Ishikawa (cell line): Measurements from ENCODE around the gene C10orf95.

Experiments used
- EGR1 ChIP-seq: IDR thresholded peaks from 2 replicates; pipeline ENCODE4 v1.6.1; 2012
- RAD21 ChIP-seq: IDR thresholded peaks from 2 replicates; pipeline ENCODE4 v1.6.1; 2012; ENCODE audit warnings: low read depth
- TF ChIP-seq, protein P1 (sequence below): IDR thresholded peaks from 2 replicates; pipeline ENCODE4 v1.6.1; 2012

DNA sequence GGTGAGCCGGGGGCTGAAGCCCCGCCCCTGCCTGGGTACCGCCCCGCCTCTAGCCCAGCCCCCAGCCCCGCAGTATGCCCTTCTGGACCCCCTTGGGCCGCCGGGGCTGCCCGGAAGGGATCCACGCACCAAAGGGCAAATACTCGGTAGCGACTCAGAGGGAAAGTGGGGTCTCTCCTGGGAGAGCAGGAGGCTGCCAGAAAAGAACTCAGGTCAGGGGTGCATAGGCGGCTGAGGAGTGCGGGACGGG, 29.9 kb downstream of the C10orf95 start:
- TF ChIP-seq RAD21 (no peak), EGR1 (no peak)
- TF ChIP-seq, protein P1, sequence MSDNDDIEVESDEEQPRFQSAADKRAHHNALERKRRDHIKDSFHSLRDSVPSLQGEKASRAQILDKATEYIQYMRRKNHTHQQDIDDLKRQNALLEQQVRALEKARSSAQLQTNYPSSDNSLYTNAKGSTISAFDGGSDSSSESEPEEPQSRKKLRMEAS, result no peak
